HCEC 1CT (cell line): Measurements from ENCODE around the gene RPS6KA5.

Source experiments
- DNase-seq: peaks from one replicate; pipeline ENCODE4 v3.0.0-alpha.2; 2017

The RPS6KA5 gene

GRCh38 chr14:90820958-90821357 lies 239.5 kb downstream of the RPS6KA5 start:
- peak; percentile 27 for DNase-seq

- DNase-seq = no peak
Observed at GRCh38 chr14:90819734-90820393, 240.6 kb downstream of the RPS6KA5 start.

DNA sequence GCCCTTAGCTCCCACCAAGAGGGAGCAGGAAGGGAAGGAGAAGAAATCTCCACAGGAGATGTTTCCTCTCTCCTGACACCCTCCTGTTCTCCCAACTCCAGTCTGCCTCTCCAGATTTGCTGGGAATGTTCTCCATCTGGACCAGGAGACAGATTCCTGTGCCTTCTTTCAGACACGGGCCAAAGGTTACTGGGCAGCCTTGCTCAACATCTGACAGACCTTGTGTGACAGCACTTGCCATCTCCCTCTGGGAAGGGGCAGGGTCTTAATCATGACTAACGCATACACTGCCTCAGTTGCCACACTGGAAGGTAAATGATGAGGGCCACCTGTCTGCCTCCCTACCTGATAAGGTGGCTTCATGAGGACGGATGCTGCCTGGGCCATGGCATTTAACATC lies 241.7 kb downstream of the RPS6KA5 start:
- no peak for DNase-seq

- DNase-seq = no peak
Observed at GRCh38 chr14:90816681-90817436, 243.6 kb downstream of the RPS6KA5 start.

- DNase-seq = peak; percentile 28
Observed at GRCh38 chr14:90815822-90816662, 244.4 kb downstream of the RPS6KA5 start, which contains the start of gene TTC7B. TTC7B (minus strand) TSS chr14:90816430; CDS start chr14:90816295, 135 bp downstream.

- no peak for DNase-seq
Observed at GRCh38 chr14:90815572-90815821, 244.9 kb downstream of the RPS6KA5 start.

DNA sequence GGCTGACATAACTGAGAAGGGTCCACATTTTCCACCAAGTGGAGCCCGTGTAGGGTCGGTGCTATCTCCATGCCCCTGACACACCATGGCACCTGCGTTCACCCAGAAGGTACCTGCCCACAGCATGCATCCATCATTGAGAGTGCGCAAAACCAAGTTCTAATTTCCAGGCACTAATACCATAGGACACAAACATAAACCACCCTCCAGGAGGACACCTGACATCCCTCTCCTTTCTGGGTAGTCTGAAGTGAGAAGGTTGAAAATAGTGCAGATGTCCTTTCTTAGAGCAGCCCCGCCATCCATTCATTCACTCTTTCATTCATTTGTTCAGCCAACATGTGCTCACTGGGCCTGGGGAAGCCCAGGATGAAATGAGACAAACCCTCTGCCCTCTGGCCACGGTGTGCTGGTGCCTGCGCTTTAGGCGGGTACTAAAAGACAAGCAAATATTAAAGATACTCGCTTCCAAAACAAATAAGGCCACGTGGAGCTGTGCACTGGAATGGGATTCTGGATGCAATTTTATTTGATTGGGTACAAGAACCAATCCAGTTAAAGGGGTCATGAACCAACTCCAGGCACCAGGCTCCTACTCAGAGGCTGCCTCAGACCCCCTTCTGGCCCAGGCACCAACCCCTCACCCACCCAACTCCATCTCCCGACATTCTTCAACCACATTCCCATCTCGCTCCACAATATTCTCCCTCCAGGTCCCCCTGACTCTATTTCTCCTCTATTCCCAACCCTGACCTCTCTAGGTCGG lies 245.5 kb downstream of the RPS6KA5 start:
- DNase-seq = no peak

DNA sequence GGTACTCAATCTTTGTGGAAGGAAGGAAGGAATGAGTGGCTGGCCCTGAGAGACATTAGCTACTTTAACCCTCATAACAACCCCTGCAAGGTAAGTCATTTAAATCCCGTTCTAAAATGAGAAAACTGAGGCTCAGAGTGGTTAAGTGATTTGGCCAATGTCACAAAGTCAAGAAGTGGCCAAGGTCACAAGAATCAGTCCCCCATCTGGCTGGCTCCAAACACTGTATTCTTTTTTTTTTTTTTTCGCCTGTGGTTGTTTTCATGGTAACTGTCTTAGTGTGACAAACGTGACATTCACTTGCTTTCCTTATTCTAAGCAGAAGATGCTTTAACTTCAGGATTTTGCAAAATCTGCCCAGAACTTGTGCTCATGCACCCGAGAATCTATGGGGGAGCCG lies 247.0 kb downstream of the RPS6KA5 start:
- no peak for DNase-seq

GRCh38 chr14:90812109-90812508 lies 248.3 kb downstream of the RPS6KA5 start:
- DNase-seq = no peak

DNA sequence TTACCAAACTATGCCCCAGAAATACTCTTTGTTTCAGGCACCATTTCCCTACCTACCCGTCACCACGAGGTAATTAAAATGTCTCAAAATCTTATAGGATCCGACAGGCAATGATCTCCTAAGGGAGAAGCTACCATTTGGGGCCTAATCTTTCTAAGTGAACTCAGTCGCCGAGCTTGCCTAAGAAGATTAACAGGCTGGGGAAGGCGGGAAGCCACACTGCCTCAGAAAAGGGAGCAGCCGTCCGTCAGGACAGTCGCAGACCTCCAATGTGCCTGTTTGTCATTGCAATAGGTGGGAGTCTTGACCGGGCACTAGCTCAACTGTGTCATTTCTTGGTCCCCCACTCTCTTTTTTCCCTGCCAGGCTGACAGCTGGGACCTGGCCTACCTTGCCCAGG lies 248.8 kb downstream of the RPS6KA5 start:
- no peak for DNase-seq

GRCh38 chr14:90810806-90811205 lies 249.6 kb downstream of the RPS6KA5 start:
- DNase-seq = no peak

DNA sequence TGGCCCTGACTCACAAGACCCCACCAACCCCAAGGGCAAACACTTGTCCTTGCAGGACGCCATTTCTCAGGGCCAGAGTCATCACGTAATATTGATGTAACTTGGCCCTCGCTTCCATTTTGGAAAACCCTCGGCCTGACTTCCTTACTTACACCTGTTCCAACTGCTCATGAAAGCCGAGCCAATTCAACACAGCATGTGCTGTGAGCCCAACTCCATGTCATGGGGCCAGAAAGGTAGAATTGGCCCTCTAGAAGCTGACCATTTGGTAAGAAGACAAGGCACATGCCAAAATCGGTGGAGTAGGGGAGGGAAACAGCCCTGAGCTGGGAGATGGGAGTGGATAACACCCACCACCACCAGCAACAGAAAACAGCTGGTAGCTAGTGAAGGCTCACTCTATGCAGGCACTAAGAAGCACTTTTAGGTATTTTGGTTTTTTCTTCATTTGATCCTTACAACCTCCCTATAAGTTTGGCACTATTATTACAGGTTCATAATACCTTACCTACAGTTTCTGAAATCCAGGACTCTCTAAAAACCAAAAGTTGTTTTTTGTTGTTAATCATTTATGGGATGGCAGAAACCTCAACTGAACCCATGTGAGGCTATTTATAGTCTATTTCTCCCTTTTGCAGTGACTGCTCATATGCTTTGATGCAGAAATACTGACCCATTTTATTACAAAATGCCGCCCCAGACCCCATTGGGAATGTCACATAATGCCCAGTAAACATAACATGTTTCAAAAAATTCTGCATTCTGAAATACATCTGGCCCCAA lies 250.7 kb downstream of the RPS6KA5 start:
- no peak for DNase-seq

DNA sequence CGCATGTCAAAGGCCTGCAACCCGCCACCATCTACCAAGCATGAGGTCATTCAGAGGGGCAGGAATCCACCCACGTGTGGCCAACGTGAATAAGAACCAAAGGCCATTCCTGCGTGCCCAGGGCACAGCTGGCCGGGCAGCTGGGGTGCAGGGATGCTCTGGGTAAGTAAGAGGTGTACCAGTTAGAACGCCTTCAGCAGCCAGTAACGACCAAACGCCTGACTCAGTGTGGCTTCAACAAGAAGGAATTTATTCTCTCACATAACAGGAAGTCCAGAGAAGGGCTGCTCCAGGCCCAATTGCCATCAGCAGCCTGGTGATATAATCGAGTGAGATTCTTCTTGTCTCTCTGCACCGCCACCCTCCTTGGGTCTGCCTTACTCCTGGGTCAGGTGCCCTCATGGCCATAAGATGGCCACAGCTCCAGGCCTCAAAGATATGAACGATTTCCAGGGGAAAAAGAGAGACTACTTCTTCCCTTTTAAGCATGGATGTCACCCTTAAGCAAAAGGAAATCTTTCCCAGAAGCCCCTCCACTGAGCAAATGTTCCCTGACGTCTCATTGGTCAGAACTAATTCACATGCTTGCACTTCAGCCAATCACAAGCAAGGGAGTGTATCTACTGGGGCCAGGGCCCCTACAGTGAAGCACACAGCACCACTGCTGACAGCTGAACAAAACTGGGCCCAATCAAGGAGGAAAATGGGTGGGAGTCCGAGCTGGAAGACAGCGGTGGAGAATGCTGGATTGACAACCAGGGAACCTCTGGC lies 251.5 kb downstream of the RPS6KA5 start:
- DNase-seq = peak; percentile 22

- DNase-seq = no peak
Observed at GRCh38 chr14:90807060-90807459, 253.4 kb downstream of the RPS6KA5 start.

GRCh38 chr14:90805662-90806540 lies 254.5 kb downstream of the RPS6KA5 start:
- no peak for DNase-seq

DNA sequence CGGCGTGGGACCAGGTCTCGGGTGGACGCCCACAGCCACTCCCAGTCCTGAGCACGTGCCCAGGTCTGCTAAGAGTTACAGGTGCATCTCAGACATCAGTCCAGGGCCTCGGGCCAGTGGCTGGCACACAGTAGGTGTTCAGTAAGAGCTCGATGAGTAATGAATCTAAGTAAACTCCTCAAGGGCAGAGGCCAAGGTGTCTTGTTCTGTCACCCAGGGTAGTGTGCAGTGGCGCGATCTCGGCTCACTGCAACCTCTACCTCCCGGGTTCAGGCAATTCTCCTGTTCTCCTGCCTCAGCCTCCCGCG lies 255.4 kb downstream of the RPS6KA5 start:
- no peak for DNase-seq

- DNase-seq = no peak
Observed at GRCh38 chr14:90804292-90805083, 256.0 kb downstream of the RPS6KA5 start.

DNA sequence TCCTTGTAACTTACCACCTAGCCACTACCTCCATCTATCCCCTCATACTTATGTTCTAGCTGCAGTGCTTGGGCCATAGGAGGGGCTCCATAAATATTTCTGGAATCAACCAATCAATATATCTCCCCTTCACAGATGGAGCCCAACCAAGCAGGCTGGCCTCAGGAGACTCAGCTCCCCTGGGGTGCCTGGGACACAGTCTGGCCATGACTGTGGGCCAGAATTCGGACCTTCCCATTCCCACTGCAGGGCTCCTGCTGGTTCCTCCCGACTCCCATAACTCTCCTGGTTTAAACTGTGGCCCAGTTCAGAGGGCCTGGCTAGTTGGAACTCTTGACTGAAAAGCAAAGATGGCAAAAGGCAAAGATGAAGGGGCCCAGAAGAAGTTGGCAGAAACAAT lies 257.2 kb downstream of the RPS6KA5 start:
- DNase-seq = no peak

DNA sequence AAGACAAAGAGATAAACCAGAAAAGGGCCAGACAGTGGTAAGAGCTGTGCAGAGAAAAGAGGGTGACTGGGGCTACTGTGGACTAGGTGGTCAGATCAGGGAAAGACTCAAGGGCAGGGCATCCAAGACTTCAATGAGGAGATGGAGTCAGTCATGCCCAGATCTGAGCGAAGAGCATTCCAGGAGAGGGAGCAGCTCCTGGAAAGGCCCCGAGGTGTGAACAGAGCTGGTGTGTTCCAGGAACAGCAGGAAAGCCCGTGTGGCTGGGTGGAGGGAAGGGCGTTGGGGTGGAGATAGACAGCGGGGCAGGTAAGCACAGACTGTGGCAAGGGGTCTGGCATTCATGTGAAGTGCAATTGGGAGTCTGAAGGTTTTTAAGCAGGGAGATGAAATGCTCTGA lies 261.0 kb downstream of the RPS6KA5 start:
- no peak for DNase-seq

GRCh38 chr14:90797919-90798318 lies 262.5 kb downstream of the RPS6KA5 start:
- DNase-seq = no peak
